NT2/D1 (cell line): ENCODE data around the gene FAM241A.

ENCODE experiments used
- SUZ12 ChIP-seq: IDR thresholded peaks from 2 replicates; pipeline ENCODE4 v1.6.1; 2011; ENCODE audit not compliant: insufficient read length, insufficient read depth; ENCODE audit errors: extremely low read depth
- YY1 ChIP-seq: IDR thresholded peaks from 2 replicates; pipeline ENCODE4 v1.6.1; 2011; ENCODE audit not compliant: insufficient read length, insufficient read depth
- ZNF274 ChIP-seq: IDR thresholded peaks from 2 replicates; pipeline ENCODE4 v1.6.1; 2011; ENCODE audit warnings: mild to moderate bottlenecking, low read depth, low read length

DNA sequence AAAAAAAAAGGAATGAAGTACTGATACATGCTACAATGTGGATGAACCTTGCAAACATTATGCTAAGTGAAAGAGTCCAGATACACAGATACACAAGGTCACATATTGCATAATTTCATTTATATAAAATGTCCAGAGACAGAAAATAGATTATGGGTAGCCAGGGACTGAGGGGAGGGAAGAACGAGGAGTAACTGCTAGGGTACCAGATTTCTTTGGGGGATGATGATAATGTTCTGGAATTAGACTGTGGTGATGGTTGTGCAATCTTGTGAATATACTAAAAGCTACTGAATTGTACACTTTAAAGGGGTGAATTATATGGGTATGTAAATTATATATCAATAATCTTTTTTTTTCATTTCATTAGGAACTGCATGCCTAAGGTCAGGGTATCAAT lies 65.5 kb downstream of the FAM241A start:
- TF ChIP-seq YY1 (no peak), ZNF274 (no peak), SUZ12 (no peak)
